HepG2 (cell line): ENCODE measurements around the gene JMY. TPM values are rescaled to one million over a fixed set of nuclear protein-coding genes. Genes with fewer than 3 reads are reported as not detected.

Experiments
- ATAC-seq: fragments of 200-7000 bp; cut with Tn5 transposase; 3 replicates; pipeline ENCODE4 v1.9.1; 2020; ENCODE audit warnings: mild to moderate bottlenecking, moderate library complexity
- BruUV-seq: library from RNA; stranded (reverse); fragments of 400-500 nt; replicated peaks from 2 replicates; lab custom pipeline; 2021; lab: Mats Ljungman, UMichigan
- CTCF ChIA-PET: fragments of 300-600 bp; formaldehyde crosslinking; extraction: SDS; loops from one replicate; lab custom pipeline; 2021; ENCODE audit warnings: low total read pairs, inconsistent platforms, low intra/inter-chr PET ratio; lab: Yijun Ruan, JAX
- POLR2A ChIA-PET: fragments of 350-600 bp; sonication (Branson Sonifier 250); formaldehyde crosslinking; loops from one replicate; lab custom pipeline; 2020; ENCODE audit warnings: antibody characterized with exemption, inconsistent platforms; lab: Yijun Ruan, JAX
- DNase-seq: peaks from one replicate; pipeline ENCODE4 v3.0.0-alpha.2; 2015; ENCODE audit warnings: low spot score
- FAIRE-seq: peaks from 3 replicates; lab custom pipeline; 2011; peaks lifted over from hg19 to GRCh38; lab: Jason Lieb, UNC
- H2AFZ ChIP-seq: one replicate; pipeline ENCODE4 v1.6.1; 2011; ENCODE audit warnings: low read length, inconsistent platforms
- H3K27ac ChIP-seq: fragments of 300-600 bp; 3 replicates; pipeline ENCODE4 v1.8.0; 2011; ENCODE audit warnings: mixed run types, mild to moderate bottlenecking, mixed read lengths, low read length, inconsistent platforms; ENCODE audit not compliant: insufficient read depth; ENCODE audit errors: extremely low read length
- H3K27me3 ChIP-seq, 2 experiments: fragments of 200-600 bp in 1 of 2; 2 replicates in 1 of 2; 3 replicates in 1 of 2; pipeline versions ENCODE4 v1.6.0 to v1.8.0; 2011; ENCODE audit warnings: low read length in 2 of 2, mild to moderate bottlenecking in 2 of 2, moderate library complexity in 2 of 2, inconsistent platforms in 1 of 2; ENCODE audit not compliant: insufficient read depth in 2 of 2, control insufficient read depth in 1 of 2
- H3K36me3 ChIP-seq, 2 experiments: fragments of 200-600 bp in 1 of 2; replicated peaks in 1 of 2; 2 replicates in 1 of 2; 3 replicates in 1 of 2; pipeline versions ENCODE4 v1.5.1 to v1.8.0; 2011; ENCODE audit warnings: low read length in 2 of 2, inconsistent platforms in 1 of 2; ENCODE audit not compliant: insufficient read depth in 2 of 2, control insufficient read depth in 1 of 2
- H3K4me1 ChIP-seq: 2 replicates; pipeline ENCODE4 v1.5.1; 2012; ENCODE audit warnings: low read length, inconsistent platforms; ENCODE audit not compliant: insufficient read depth
- H3K4me2 ChIP-seq: 2 replicates; pipeline ENCODE4 v1.6.0; 2011; ENCODE audit warnings: low read depth, low read length, inconsistent platforms
- H3K4me3 ChIP-seq, 3 experiments: fragments of 200-600 bp in 1 of 3; sonication (generic), shearing (Covaris generic) in 1 of 3; replicated peaks in 1 of 3; 2 replicates each; pipeline ENCODE4 v1.5.1; 2011 to 2016; ENCODE audit warnings: low read length in 3 of 3, inconsistent platforms in 2 of 3, low read depth in 2 of 3, mild to moderate bottlenecking in 2 of 3, control low read depth in 1 of 3, mixed read lengths in 1 of 3; ENCODE audit not compliant: insufficient read depth in 1 of 3
- H3K79me2 ChIP-seq: one replicate; pipeline ENCODE4 v1.6.1; 2011; ENCODE audit warnings: low read length, inconsistent platforms; ENCODE audit not compliant: insufficient read depth
- H3K9ac ChIP-seq: 2 replicates; pipeline ENCODE4 v1.6.0; 2011; ENCODE audit warnings: mild to moderate bottlenecking, low read depth, low read length, inconsistent platforms; ENCODE audit not compliant: insufficient read depth
- H3K9me3 ChIP-seq: 2 replicates; pipeline ENCODE4 v1.5.1; 2012; ENCODE audit warnings: mild to moderate bottlenecking, low read length
- H4K20me1 ChIP-seq: 2 replicates; pipeline ENCODE4 v1.6.0; 2011; ENCODE audit warnings: inconsistent platforms, mild to moderate bottlenecking, low read length, moderate library complexity; ENCODE audit not compliant: insufficient read depth
- CENPX ChIP-seq: sonication (generic); formaldehyde crosslinking; IDR thresholded peaks from 2 replicates; pipeline ENCODE4 v1.9.0; 2021; ENCODE audit warnings: mild to moderate bottlenecking, missing genetic modification reagents, moderate library complexity
- CREBL2 ChIP-seq: sonication (generic); formaldehyde crosslinking; IDR thresholded peaks from 2 replicates; pipeline ENCODE4 v1.8.1; 2023; ENCODE audit warnings: missing genetic modification reagents, mild to moderate bottlenecking, borderline replicate concordance
- GABPB1 ChIP-seq: IDR thresholded peaks from 2 replicates; pipeline ENCODE4 v1.6.1; 2016; ENCODE audit warnings: mild to moderate bottlenecking, missing genetic modification reagents, moderate library complexity, missing compliant biosample characterization
- KDM1A ChIP-seq: IDR thresholded peaks from 2 replicates; pipeline ENCODE4 v1.6.1; 2016; ENCODE audit warnings: missing compliant biosample characterization
- MATR3 ChIP-seq: sonication (generic); formaldehyde crosslinking; IDR thresholded peaks from 2 replicates; pipeline ENCODE4 v1.4.0; 2020; ENCODE audit warnings: missing genetic modification reagents
- SCMH1 ChIP-seq: sonication (generic); formaldehyde crosslinking; IDR thresholded peaks from 2 replicates; pipeline ENCODE4 v1.9.0; 2021; ENCODE audit warnings: missing genetic modification reagents, mild to moderate bottlenecking, borderline replicate concordance
- SNAPC4 ChIP-seq: sonication (generic); formaldehyde crosslinking; IDR thresholded peaks from 2 replicates; pipeline ENCODE4 v1.4.0; 2020; ENCODE audit warnings: mild to moderate bottlenecking, missing genetic modification reagents
- SSRP1 ChIP-seq: IDR thresholded peaks from 2 replicates; pipeline ENCODE4 v1.6.1; 2016; ENCODE audit warnings: control low read depth
- TEAD3 ChIP-seq: optimal IDR thresholded peaks from 2 replicates; pipeline ENCODE3; 2016; ENCODE audit warnings: borderline replicate concordance
- ZEB1 ChIP-seq: IDR thresholded peaks from 2 replicates; pipeline ENCODE4 v1.6.1; 2012; ENCODE audit warnings: mild to moderate bottlenecking, low read depth, inconsistent platforms; ENCODE audit not compliant: insufficient replicate concordance
- ZMYM2 ChIP-seq: sonication (generic); formaldehyde crosslinking; IDR thresholded peaks from 2 replicates; pipeline ENCODE4 v1.8.0; 2022; ENCODE audit warnings: mild to moderate bottlenecking, missing genetic modification reagents
- ZNF17 ChIP-seq: sonication (generic); formaldehyde crosslinking; IDR thresholded peaks from 2 replicates; pipeline ENCODE4 v1.5.0; 2020; ENCODE audit warnings: mild to moderate bottlenecking, missing genetic modification reagents
- ZNF180 ChIP-seq: sonication (generic); formaldehyde crosslinking; IDR thresholded peaks from 2 replicates; pipeline ENCODE4 v1.4.0; 2020; ENCODE audit warnings: low read depth, missing genetic modification reagents, borderline replicate concordance
- ZNF329 ChIP-seq: sonication (generic); formaldehyde crosslinking; IDR thresholded peaks from 2 replicates; pipeline ENCODE4 v1.9.0; 2021; ENCODE audit warnings: low read depth, mild to moderate bottlenecking, missing genetic modification reagents
- ZNF609 ChIP-seq: sonication (generic); formaldehyde crosslinking; IDR thresholded peaks from 2 replicates; pipeline ENCODE4 v1.4.0; 2020; ENCODE audit warnings: mild to moderate bottlenecking, missing genetic modification reagents, borderline replicate concordance
- ZNF678 ChIP-seq: sonication (generic); formaldehyde crosslinking; IDR thresholded peaks from 2 replicates; pipeline ENCODE4 v1.4.0; 2020; ENCODE audit warnings: mild to moderate bottlenecking, missing genetic modification reagents
- WGBS: methylation state at CpG from one replicate; pipeline ENCODE4 v1.1.6; 2017; ENCODE audit warnings: low lambda C conversion rate; 5-methylcytosine and 5-hydroxymethylcytosine counted together
- in situ Hi-C: cut with HindIII; loops from 2 replicates; pipeline ENCODE4 v1.10.0; 2017; ENCODE audit warnings: low pct_unique_long_range_greater_than_20kb; ENCODE audit not compliant: extremely low pct_ligation_motif_present
- intact Hi-C: fragments of 100-400 bp; cut with micrococcal nuclease; formaldehyde crosslinking; loops from one replicate; pipeline ENCODE4 v1.10.0; 2022; ENCODE audit not compliant: unreplicated experiment
- polyA plus RNA-seq, 8 experiments: library from polyadenylated mRNA; depleted of rRNA in 3 of 8; stranded (reverse) in 7 of 8; unstranded in 1 of 8; fragments of >200 nt; fragmentation: Illumina TruSeq in 4 of 8; extraction: Trizol in 4 of 8; gene quantifications; 2 replicates each; pipeline versions ENCODE4 v1.2.1 to v1.2.3, GENCODE V29; 2011 to 2016; ENCODE audit warnings: low read depth in 4 of 8, missing spikeins in 1 of 8, mixed read lengths in 1 of 8; ENCODE audit not compliant: insufficient read depth in 1 of 8
- total RNA-seq, 5 experiments: library from RNA; depleted of rRNA; stranded (reverse); fragments of >200 nt; fragmentation: Illumina TruSeq; extraction: Trizol; gene quantifications; 2 replicates each; pipeline ENCODE4 v1.2.3, GENCODE V29; 2016; ENCODE audit warnings: low read depth in 1 of 5

Gene JMY
- total and polyA plus RNA-seq, 2 of the 13 experiments (the other 11 are each of a cell fraction or from before 2014, with no cell fraction given) = 4.0 to 4.2 TPM

GRCh38 chr5:79205965-79206364 is 30.0 kb upstream of the JMY start:
- no peak for FAIRE-seq
- ATAC-seq = no peak
- H3K27me3 ChIP-seq = no peaks in the 10 kb centered on the region
- POLR2A ChIA-PET = no interaction called here
- no peak overlapping the region for H2AFZ ChIP-seq
- no peaks in the 10 kb centered on the region for H3K9me3 ChIP-seq
- BruUV-seq = no TSS peak
- CTCF ChIA-PET = no interaction called here
- no peaks in the 10 kb centered on the region for H3K4me1 ChIP-seq
- 50% methylated on average over 3 of the region's 3 CpGs for WGBS
- in situ Hi-C loops = no loop called here
- intact Hi-C loops = no loop called here
- no peak overlapping the region for H3K4me2 ChIP-seq
- H3K36me3 ChIP-seq = no peaks in the 10 kb centered on the region
- no peak overlapping the region for H3K9ac ChIP-seq
- H3K27ac ChIP-seq = no peak overlapping the region
- no peak for DNase-seq
- H3K79me2 ChIP-seq = no peaks in the 10 kb centered on the region
- H4K20me1 ChIP-seq = no peaks in the 10 kb centered on the region
- H3K4me3 ChIP-seq = no peak overlapping the region
- TF ChIP-seq SSRP1 (CRISPR knock-in tag) (no peak), KDM1A (no peak), ZNF17 (CRISPR knock-in tag) (no peak), CENPX (CRISPR knock-in tag) (no peak), ZEB1 (no peak), ZNF609 (CRISPR knock-in tag) (no peak), GABPB1 (CRISPR knock-in tag) (no peak), SCMH1 (CRISPR knock-in tag) (no peak), ZNF329 (CRISPR knock-in tag) (no peak), MATR3 (CRISPR knock-in tag) (no peak), SNAPC4 (CRISPR knock-in tag) (no peak), TEAD3 (no peak), ZNF678 (CRISPR knock-in tag) (no peak), ZMYM2 (no peak), ZNF180 (CRISPR knock-in tag) (no peak), CREBL2 (CRISPR knock-in tag) (no peak)
